ENCODE measurements around the gene PPM1D.

DNA sequence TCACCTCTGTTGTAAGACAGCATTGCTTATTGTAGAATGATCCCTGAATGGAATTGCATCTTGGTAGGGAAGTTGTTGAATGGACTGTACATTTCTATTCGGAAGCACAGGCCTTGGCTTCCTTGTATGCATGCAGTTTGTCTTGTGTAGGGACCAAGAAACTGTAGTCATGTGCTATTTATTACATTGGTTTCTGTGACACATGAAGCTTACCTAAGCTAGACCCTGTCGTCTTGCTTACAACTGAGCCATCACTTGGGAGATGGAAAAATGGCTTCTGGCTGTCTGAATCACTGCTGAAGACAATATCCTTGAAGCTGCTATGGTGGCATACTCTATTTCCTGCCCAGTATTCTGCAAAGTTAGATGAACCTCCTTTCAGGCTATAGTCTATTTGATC is 29.1 kb downstream of the PPM1D start:
- TF ChIP-seq, protein P1, sequence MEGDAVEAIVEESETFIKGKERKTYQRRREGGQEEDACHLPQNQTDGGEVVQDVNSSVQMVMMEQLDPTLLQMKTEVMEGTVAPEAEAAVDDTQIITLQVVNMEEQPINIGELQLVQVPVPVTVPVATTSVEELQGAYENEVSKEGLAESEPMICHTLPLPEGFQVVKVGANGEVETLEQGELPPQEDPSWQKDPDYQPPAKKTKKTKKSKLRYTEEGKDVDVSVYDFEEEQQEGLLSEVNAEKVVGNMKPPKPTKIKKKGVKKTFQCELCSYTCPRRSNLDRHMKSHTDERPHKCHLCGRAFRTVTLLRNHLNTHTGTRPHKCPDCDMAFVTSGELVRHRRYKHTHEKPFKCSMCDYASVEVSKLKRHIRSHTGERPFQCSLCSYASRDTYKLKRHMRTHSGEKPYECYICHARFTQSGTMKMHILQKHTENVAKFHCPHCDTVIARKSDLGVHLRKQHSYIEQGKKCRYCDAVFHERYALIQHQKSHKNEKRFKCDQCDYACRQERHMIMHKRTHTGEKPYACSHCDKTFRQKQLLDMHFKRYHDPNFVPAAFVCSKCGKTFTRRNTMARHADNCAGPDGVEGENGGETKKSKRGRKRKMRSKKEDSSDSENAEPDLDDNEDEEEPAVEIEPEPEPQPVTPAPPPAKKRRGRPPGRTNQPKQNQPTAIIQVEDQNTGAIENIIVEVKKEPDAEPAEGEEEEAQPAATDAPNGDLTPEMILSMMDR (IDR thresholded peaks at IDR 0.05): no peak
- TF ChIP-seq EZH2 (IDR thresholded peaks at IDR 0.05; ENCODE audit: borderline replicate concordance, insufficient read depth, low read depth, low read length, poor library complexity, severe bottlenecking): no peak
